HCT116 (cell line): ENCODE data around the gene GIMD1. TPM values are rescaled to one million over a fixed set of nuclear protein-coding genes. Genes with fewer than 3 reads are reported as not detected.

ENCODE experiments used
- ATAC-seq: fragments of 200-7000 bp; cut with Tn5 transposase; 2 replicates; pipeline ENCODE4 v1.9.1; 2020; ENCODE audit warnings: mild to moderate bottlenecking, moderate library complexity
- BruUV-seq: library from RNA; stranded (reverse); fragments of 400-500 nt; replicated peaks from 2 replicates; lab custom pipeline; 2021; lab: Mats Ljungman, UMichigan
- CTCF ChIA-PET: fragments of 300-600 bp; sonication (Branson Sonifier 250); formaldehyde crosslinking; loops from one replicate; lab custom pipeline; 2021; ENCODE audit warnings: antibody characterized with exemption; lab: Charles Lee
- POLR2A ChIA-PET: fragments of 300-600, 350-600 bp; sonication (Branson Sonifier 250); formaldehyde crosslinking; loops from one replicate; lab custom pipeline; 2021; ENCODE audit warnings: antibody characterized with exemption; lab: Charles Lee
- RAD21 ChIA-PET, 2 experiments: fragments of 300-600 bp; sonication (Branson Sonifier 250); formaldehyde crosslinking; loops; one replicate each; lab custom pipeline; 2023; ENCODE audit warnings: low total read pairs in 2 of 2; ENCODE audit not compliant: uncharacterized antibody in 2 of 2, unreplicated experiment in 2 of 2, low non-redundant PET in 1 of 2; lab: Charles Lee
- DNase-seq: peaks from one replicate; pipeline ENCODE4 v3.0.0-alpha.2; 2010; ENCODE audit warnings: low read depth, low spot score
- H2AFZ ChIP-seq: fragments of 200-600 bp; shearing (Covaris generic), sonication (generic); 2 replicates; pipeline ENCODE4 v1.6.1; 2017; ENCODE audit warnings: low read depth, mixed run types, mixed read lengths, antibody characterized with exemption, low read length; ENCODE audit not compliant: poor library complexity, severe bottlenecking
- H3K27ac ChIP-seq: 2 replicates; pipeline ENCODE4 v1.5.1; 2012; ENCODE audit warnings: low read depth, low read length
- H3K27me3 ChIP-seq: fragments of 200-600 bp; sonication (generic); 2 replicates; pipeline ENCODE4 v1.6.1; 2016; ENCODE audit warnings: mixed run types, low read length, mixed read lengths; ENCODE audit not compliant: insufficient read depth
- H3K36me3 ChIP-seq, 2 experiments: fragments of 200-500 bp in 1 of 2; fragments of 200-600 bp in 1 of 2; sonication (Bioruptor generic) in 1 of 2; sonication (generic) in 1 of 2; 2 replicates each; pipeline versions ENCODE4 v1.5.1 to v1.6.1; 2014 to 2016; ENCODE audit warnings: low read length in 2 of 2, inconsistent platforms in 1 of 2, mixed read lengths in 1 of 2, mixed run types in 1 of 2; ENCODE audit not compliant: insufficient read depth in 2 of 2, control insufficient read depth in 1 of 2
- H3K4me1 ChIP-seq, 2 experiments: fragments of 200-600 bp in 1 of 2; sonication (generic) in 1 of 2; 2 replicates each; pipeline versions ENCODE4 v1.5.1 to v1.6.1; 2012 to 2017; ENCODE audit warnings: low read length in 2 of 2, inconsistent platforms in 1 of 2, mild to moderate bottlenecking in 1 of 2, mixed read lengths in 1 of 2, mixed run types in 1 of 2, moderate library complexity in 1 of 2; ENCODE audit not compliant: insufficient read depth in 2 of 2, control insufficient read depth in 1 of 2
- H3K4me2 ChIP-seq: fragments of 200-600 bp; sonication (generic); 2 replicates; pipeline ENCODE4 v1.6.1; 2017; ENCODE audit warnings: mixed run types, low read length, mixed read lengths
- H3K4me3 ChIP-seq, 2 experiments: fragments of 200-600 bp in 1 of 2; sonication (generic) in 1 of 2; replicated peaks in 1 of 2; 2 replicates each; pipeline ENCODE4 v1.5.1; 2011 to 2016; ENCODE audit warnings: low read length in 2 of 2, control low read depth in 1 of 2, low read depth in 1 of 2, mild to moderate bottlenecking in 1 of 2, mixed read lengths in 1 of 2, mixed run types in 1 of 2
- H3K79me2 ChIP-seq: fragments of 200-600 bp; sonication (generic); 2 replicates; pipeline ENCODE4 v1.6.1; 2017; ENCODE audit warnings: mild to moderate bottlenecking, mixed run types, low read length, moderate library complexity, mixed read lengths; ENCODE audit not compliant: insufficient read depth
- H3K9ac ChIP-seq: fragments of 200-600 bp; sonication (generic); 2 replicates; pipeline ENCODE4 v1.6.1; 2016; ENCODE audit warnings: low read length, mixed read lengths
- H3K9me2 ChIP-seq: fragments of 200-600 bp; sonication (generic), shearing (Covaris generic); 2 replicates; pipeline ENCODE4 v1.6.1; 2017; ENCODE audit warnings: mixed run types, mild to moderate bottlenecking, moderate library complexity; ENCODE audit not compliant: insufficient read depth
- H3K9me3 ChIP-seq, 2 experiments: fragments of 200-500 bp in 1 of 2; fragments of 200-600 bp in 1 of 2; sonication (Bioruptor generic) in 1 of 2; sonication (generic) in 1 of 2; 2 replicates each; pipeline ENCODE4 v1.6.1; 2014 to 2017; ENCODE audit warnings: low read length in 2 of 2, mixed read lengths in 2 of 2, inconsistent platforms in 1 of 2, low read depth in 1 of 2, mild to moderate bottlenecking in 1 of 2, mixed run types in 1 of 2, moderate library complexity in 1 of 2; ENCODE audit not compliant: control insufficient read depth in 1 of 2, insufficient read depth in 1 of 2
- H4K20me1 ChIP-seq: fragments of 200-600 bp; sonication (generic), shearing (Covaris generic); 2 replicates; pipeline ENCODE4 v1.6.1; 2017; ENCODE audit warnings: mixed run types, mild to moderate bottlenecking, moderate library complexity; ENCODE audit not compliant: insufficient read depth
- CBX3 ChIP-seq: IDR thresholded peaks from 2 replicates; pipeline ENCODE4 v1.6.1; 2012; ENCODE audit warnings: low read depth
- CTCF ChIP-seq, 3 experiments: fragments of 200-600 bp in 1 of 3; sonication (generic) in 1 of 3; IDR thresholded peaks in 2 of 3; conservative IDR thresholded peaks in 1 of 3; 2 replicates each; pipeline ENCODE4 v1.5.1; 2012 to 2017; ENCODE audit warnings: low read depth in 2 of 3, low read length in 2 of 3, antibody characterized with exemption in 1 of 3, borderline replicate concordance in 1 of 3, control low read depth in 1 of 3, mild to moderate bottlenecking in 1 of 3, mixed read lengths in 1 of 3, mixed run types in 1 of 3, moderate library complexity in 1 of 3; ENCODE audit not compliant: insufficient read depth in 1 of 3
- EGR1 ChIP-seq: IDR thresholded peaks from 2 replicates; pipeline ENCODE4 v1.6.1; 2012; ENCODE audit warnings: low read depth
- ELF1 ChIP-seq: IDR thresholded peaks from 2 replicates; pipeline ENCODE4 v1.6.1; 2012; ENCODE audit warnings: low read depth, borderline replicate concordance
- EZH2phosphoT487 ChIP-seq: fragments of 200-600 bp; IDR thresholded peaks from 2 replicates; pipeline ENCODE4 v1.6.1; 2018; ENCODE audit warnings: antibody characterized with exemption, borderline replicate concordance
- FOSL1 ChIP-seq: IDR thresholded peaks from 2 replicates; pipeline ENCODE4 v1.6.1; 2012; ENCODE audit warnings: low read depth
- JUND ChIP-seq: IDR thresholded peaks from 2 replicates; pipeline ENCODE4 v1.6.1; 2012
- MAX ChIP-seq: IDR thresholded peaks from 2 replicates; pipeline ENCODE4 v1.6.1; 2012
- POLR2A ChIP-seq: IDR thresholded peaks from 2 replicates; pipeline ENCODE4 v1.7.0; 2011; ENCODE audit warnings: borderline replicate concordance; ENCODE audit not compliant: insufficient read depth, insufficient read length; ENCODE audit errors: extremely low read depth
- POLR2AphosphoS5 ChIP-seq: IDR thresholded peaks from 2 replicates; pipeline ENCODE4 v1.6.1; 2011; ENCODE audit warnings: mild to moderate bottlenecking, low read depth, low read length, moderate library complexity
- RAD21 ChIP-seq: IDR thresholded peaks from 2 replicates; pipeline ENCODE4 v1.6.1; 2012; ENCODE audit warnings: low read depth, mild to moderate bottlenecking
- SIN3A ChIP-seq: IDR thresholded peaks from 2 replicates; pipeline ENCODE4 v1.6.1; 2012; ENCODE audit warnings: low read depth
- SP1 ChIP-seq: IDR thresholded peaks from 2 replicates; pipeline ENCODE4 v1.6.1; 2012; ENCODE audit warnings: low read depth
- SRF ChIP-seq: IDR thresholded peaks from 2 replicates; pipeline ENCODE4 v1.6.1; 2012; ENCODE audit warnings: low read depth
- ZNF274 ChIP-seq: fragments of 200-500 bp; sonication (Bioruptor generic); IDR thresholded peaks from 2 replicates; pipeline ENCODE4 v1.6.1; 2014; ENCODE audit warnings: mild to moderate bottlenecking, low read depth, low read length, inconsistent platforms
- intact Hi-C: fragments of 100-400 bp; cut with micrococcal nuclease; formaldehyde crosslinking; loops from 2 replicates; pipeline ENCODE4 v1.10.0; 2022
- total RNA-seq: library from RNA; stranded (reverse); gene quantifications from one replicate; pipeline ENCODE4 v1.2.1, GENCODE V29; 2021; ENCODE audit not compliant: unreplicated experiment

GIMD1 gene
- total RNA-seq, 1 experiment from 2014 or later = not detected

GRCh38 chr4:106358899-106359298 lies 9.7 kb downstream of the GIMD1 start:
- no peaks in the 10 kb centered on the region for H4K20me1 ChIP-seq
- intact Hi-C loops = no loop called here
- H3K79me2 ChIP-seq = no peaks in the 10 kb centered on the region
- H3K9me2 ChIP-seq = no peaks in the 10 kb centered on the region
- no peaks in the 10 kb centered on the region for H3K36me3 ChIP-seq
- POLR2A ChIA-PET = no interaction called here
- CTCF ChIA-PET = interaction anchor here (1.1 kb wide), 1 partner anchor 92 kb away, joined by 4 read pairs; no protein-coding TSS in a partner anchor
- TF ChIP-seq MAX (no peak), CTCF (IDR thresholded peaks at IDR 0.05 in 2 of 3, conservative IDR thresholded peaks at IDR 0.05 in 1 of 3; ENCODE audit: borderline replicate concordance in 1 of 3, insufficient read depth in 1 of 3, low read depth in 2 of 3, low read length in 2 of 3) (no peak), SP1 (no peak), EZH2phosphoT487 (no peak), RAD21 (no peak), CBX3 (no peak)
- H3K4me1 ChIP-seq = no peaks in the 10 kb centered on the region
- no peak for DNase-seq
- no peak overlapping the region for H3K27ac ChIP-seq
- RAD21 ChIA-PET = no interaction called here
- no peaks in the 10 kb centered on the region for H3K27me3 ChIP-seq
- H3K9me3 ChIP-seq = no peaks in the 10 kb centered on the region
- H3K4me3 ChIP-seq = no peak overlapping the region
- no peak for ATAC-seq
- H3K9ac ChIP-seq = no peak overlapping the region
- no TSS peak for BruUV-seq
- H3K4me2 ChIP-seq = no peak overlapping the region
- no peak overlapping the region for H2AFZ ChIP-seq

DNA sequence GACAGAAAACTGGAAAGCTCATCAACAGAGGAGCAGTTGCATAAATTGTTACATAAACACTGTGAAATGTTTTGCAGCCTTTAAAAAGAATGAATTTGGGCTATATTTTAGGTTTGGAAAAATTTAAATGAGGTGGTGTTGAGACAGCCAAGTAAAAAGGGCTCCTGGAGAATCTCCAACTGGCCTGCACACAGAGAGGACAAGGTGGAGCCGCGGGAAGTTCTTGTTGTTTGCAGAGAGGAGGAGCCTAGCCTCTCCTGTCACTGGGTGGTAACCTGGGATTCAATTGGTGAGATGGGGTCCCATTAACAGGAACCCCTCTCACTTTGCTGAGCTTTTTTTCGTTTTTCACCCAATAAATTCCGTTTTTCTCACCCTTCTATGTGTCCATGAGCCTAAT lies 13.4 kb downstream of the GIMD1 start:
- RAD21 ChIA-PET = no interaction called here
- Histone ChIP-seq H3K4me3 (no peak overlapping the region), H3K4me1 (no peaks in the 10 kb centered on the region), H3K4me2 (no peak overlapping the region), H2AFZ (no peak overlapping the region), H3K9ac (no peak overlapping the region), H3K9me3 (no peaks in the 10 kb centered on the region), H3K27me3 (no peaks in the 10 kb centered on the region), H3K79me2 (no peaks in the 10 kb centered on the region), H3K9me2 (no peaks in the 10 kb centered on the region), H4K20me1 (no peaks in the 10 kb centered on the region), H3K27ac (no peak overlapping the region), H3K36me3 (no peaks in the 10 kb centered on the region)
- no peak for ATAC-seq
- intact Hi-C loops = no loop called here
- no peak for DNase-seq
- BruUV-seq = no TSS peak
- CTCF ChIA-PET = no interaction called here
- POLR2A ChIA-PET = no interaction called here
- TF ChIP-seq ELF1 = no peak
- TF ChIP-seq SRF = no peak
- no peak for TF ChIP-seq EGR1
- no peak for TF ChIP-seq JUND
- no peak for TF ChIP-seq MAX
- no peak for TF ChIP-seq CTCF (IDR thresholded peaks at IDR 0.05 in 2 of 3, conservative IDR thresholded peaks at IDR 0.05 in 1 of 3; ENCODE audit: borderline replicate concordance in 1 of 3, insufficient read depth in 1 of 3, low read depth in 2 of 3, low read length in 2 of 3)
- TF ChIP-seq POLR2AphosphoS5 = no peak
- no peak for TF ChIP-seq ZNF274
- no peak for TF ChIP-seq FOSL1
- TF ChIP-seq POLR2A = no peak
- TF ChIP-seq SIN3A = no peak
